Peyer's patch (tissue), 4 donors: ENCODE results near the gene ARMH4.

ENCODE experiments used
- CTCF ChIP-seq, 6 experiments: fragments of 450-650 bp in 4 of 6; fragments of 200-600 bp in 2 of 6; sonication (generic) in 1 of 6; IDR thresholded peaks; one replicate each; pipeline ENCODE4 v1.5.1; 2017 to 2019; ENCODE audit warnings: antibody characterized with exemption in 6 of 6, mild to moderate bottlenecking in 3 of 6, moderate library complexity in 1 of 6
- POLR2A ChIP-seq, 2 donors: fragments of 450-650 bp; IDR thresholded peaks; one replicate each; pipeline ENCODE4 v1.5.1; 2017; ENCODE audit warnings: antibody characterized with exemption in 2 of 2, mild to moderate bottlenecking in 2 of 2, moderate library complexity in 2 of 2

- TF ChIP-seq CTCF (IDR thresholded peaks at IDR 0.05) (no peak), POLR2A (IDR thresholded peaks at IDR 0.05) (no peak)
Measured at GRCh38 chr14:58150243-58150805, 1.7 kb downstream of the ARMH4 start.
